Mesendoderm (in vitro differentiated cells): ENCODE data around the gene DAB2.

Source experiments
- DNase-seq: peaks from one replicate; pipeline ENCODE4 v3.0.0; 2013
- H2AK5ac ChIP-seq: 2 replicates; pipeline ENCODE4 v1.6.1; 2013; ENCODE audit warnings: low read length, inconsistent platforms
- H2BK120ac ChIP-seq: 2 replicates; pipeline ENCODE4 v1.6.1; 2013; ENCODE audit warnings: low read depth, mild to moderate bottlenecking, low read length, moderate library complexity, mixed read lengths
- H2BK15ac ChIP-seq: replicated peaks from 2 replicates; pipeline ENCODE4 v1.6.1; 2013; ENCODE audit warnings: low read depth, mild to moderate bottlenecking, moderate library complexity
- H2BK5ac ChIP-seq: 2 replicates; pipeline ENCODE4 v1.6.1; 2013; ENCODE audit warnings: low read length, inconsistent platforms
- H3K18ac ChIP-seq: 2 replicates; pipeline ENCODE4 v1.6.1; 2013; ENCODE audit warnings: mild to moderate bottlenecking, low read length, mixed read lengths
- H3K23ac ChIP-seq: one replicate; pipeline ENCODE4 v1.6.1; 2013; ENCODE audit warnings: low read length
- H3K27ac ChIP-seq: 2 replicates; pipeline ENCODE4 v1.5.1; 2013; ENCODE audit warnings: low read depth, mild to moderate bottlenecking, inconsistent platforms, low read length, moderate library complexity
- H3K27me3 ChIP-seq: 2 replicates; pipeline ENCODE4 v1.6.1; 2013; ENCODE audit warnings: low read length, control low read depth, mild to moderate bottlenecking, inconsistent platforms; ENCODE audit not compliant: insufficient read depth, poor library complexity
- H3K36me3 ChIP-seq: 2 replicates; pipeline ENCODE4 v1.6.1; 2013; ENCODE audit warnings: low read length, inconsistent platforms; ENCODE audit not compliant: control insufficient read depth, insufficient read depth
- H3K4ac ChIP-seq: one replicate; pipeline ENCODE4 v1.6.1; 2013; ENCODE audit warnings: low read depth, mild to moderate bottlenecking, low read length, moderate library complexity
- H3K4me1 ChIP-seq: 2 replicates; pipeline ENCODE4 v1.6.1; 2013; ENCODE audit warnings: low read depth, low read length, inconsistent platforms; ENCODE audit not compliant: control insufficient read depth
- H3K4me2 ChIP-seq: 2 replicates; pipeline ENCODE4 v1.6.1; 2013; ENCODE audit warnings: low read length
- H3K4me3 ChIP-seq: 2 replicates; pipeline ENCODE4 v1.5.1; 2013; ENCODE audit warnings: mild to moderate bottlenecking, low read length
- H3K56ac ChIP-seq: one replicate; pipeline ENCODE4 v1.6.1; 2013; ENCODE audit warnings: low read length
- H3K79me1 ChIP-seq: 2 replicates; pipeline ENCODE4 v1.6.1; 2013; ENCODE audit warnings: low read length, inconsistent platforms
- H3K79me2 ChIP-seq: 2 replicates; pipeline ENCODE4 v1.6.1; 2013; ENCODE audit warnings: mild to moderate bottlenecking, low read length; ENCODE audit not compliant: control insufficient read depth, insufficient read depth
- H3K9ac ChIP-seq: 2 replicates; pipeline ENCODE4 v1.6.1; 2013; ENCODE audit warnings: low read length, inconsistent platforms
- H4K5ac ChIP-seq: one replicate; pipeline ENCODE4 v1.6.1; 2013; ENCODE audit warnings: low read length
- H4K8ac ChIP-seq: one replicate; pipeline ENCODE4 v1.6.1; 2013; ENCODE audit warnings: low read depth, mild to moderate bottlenecking, control low read depth, low read length, moderate library complexity
- WGBS: extraction: QIAGEN DNeasy Blood & Tissue Kit; methylation state at CpG from one replicate; pipeline ENCODE4 v1.1.7; 2013; ENCODE audit warnings: low lambda C conversion rate, missing lambda C conversion rate; ENCODE audit not compliant: insufficient coverage; ENCODE audit errors: extremely low coverage; 5-methylcytosine and 5-hydroxymethylcytosine counted together

Gene DAB2

GRCh38 chr5:39360471-39361111 lies 64.2 kb downstream of the DAB2 start:
- H4K5ac ChIP-seq: no peak overlapping the region
- no peak overlapping the region for H3K27ac ChIP-seq

DNA sequence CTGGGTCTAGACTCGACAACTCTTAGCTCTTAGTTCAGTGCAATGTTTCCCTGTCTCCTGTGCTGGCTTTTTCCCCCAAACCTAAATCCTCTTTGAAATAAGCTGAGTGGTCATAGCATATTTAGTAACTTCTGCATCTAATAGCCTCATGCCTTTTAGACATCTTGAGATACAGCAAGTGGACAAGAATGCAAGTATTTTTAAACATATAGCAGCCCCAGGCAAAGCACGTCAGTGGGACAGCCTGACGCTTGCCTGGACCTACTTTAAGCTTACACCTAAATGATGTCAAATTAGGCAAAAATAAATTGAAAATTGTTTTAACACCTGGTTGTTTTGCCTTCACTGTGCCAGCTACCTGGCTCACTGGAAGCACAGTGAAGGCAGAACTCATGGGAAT lies 68.5 kb downstream of the DAB2 start:
- H3K79me2 ChIP-seq: no peaks in the 10 kb centered on the region
- H2BK5ac ChIP-seq: no peak overlapping the region
- H2BK120ac ChIP-seq: no peak overlapping the region
- no peaks in the 10 kb centered on the region for H3K4me1 ChIP-seq
- no peak overlapping the region for H4K5ac ChIP-seq
- no peaks in the 10 kb centered on the region for H3K79me1 ChIP-seq
- no peak overlapping the region for H3K9ac ChIP-seq
- no peak overlapping the region for H4K8ac ChIP-seq
- no peaks in the 10 kb centered on the region for H3K27me3 ChIP-seq
- H3K27ac ChIP-seq: no peak overlapping the region
- no peak overlapping the region for H2AK5ac ChIP-seq
- H3K4ac ChIP-seq: no peak overlapping the region
- H3K36me3 ChIP-seq: no peaks in the 10 kb centered on the region
- no peak overlapping the region for H3K18ac ChIP-seq
- WGBS: no CpG with 5 or more reads among the region's 3 CpGs
- no peak overlapping the region for H3K23ac ChIP-seq
- H2BK15ac ChIP-seq: no peak overlapping the region
- no peak overlapping the region for H3K56ac ChIP-seq
- DNase-seq: no peak
- no peak overlapping the region for H3K4me3 ChIP-seq
- H3K4me2 ChIP-seq: no peak overlapping the region

More at GRCh38 chr5:39360471-39361111, 64.2 kb downstream of the DAB2 start:
- H3K4me2 ChIP-seq: no peak overlapping the region
- H2BK15ac ChIP-seq: no peak overlapping the region
- no peaks in the 10 kb centered on the region for H3K79me1 ChIP-seq
- no peak overlapping the region for H2BK120ac ChIP-seq
- no CpG with 5 or more reads among the region's 5 CpGs for WGBS
- no peak overlapping the region for H2AK5ac ChIP-seq
- H4K8ac ChIP-seq: no peak overlapping the region
- no peak for DNase-seq
- H3K4ac ChIP-seq: no peak overlapping the region
- no peak overlapping the region for H2BK5ac ChIP-seq
- no peak overlapping the region for H3K23ac ChIP-seq
- no peaks in the 10 kb centered on the region for H3K36me3 ChIP-seq
- H3K56ac ChIP-seq: no peak overlapping the region
- H3K18ac ChIP-seq: no peak overlapping the region
- H3K9ac ChIP-seq: no peak overlapping the region
- H3K79me2 ChIP-seq: no peaks in the 10 kb centered on the region
- no peaks in the 10 kb centered on the region for H3K27me3 ChIP-seq
- no peak overlapping the region for H3K4me3 ChIP-seq
- H3K4me1 ChIP-seq: no peaks in the 10 kb centered on the region

DNA sequence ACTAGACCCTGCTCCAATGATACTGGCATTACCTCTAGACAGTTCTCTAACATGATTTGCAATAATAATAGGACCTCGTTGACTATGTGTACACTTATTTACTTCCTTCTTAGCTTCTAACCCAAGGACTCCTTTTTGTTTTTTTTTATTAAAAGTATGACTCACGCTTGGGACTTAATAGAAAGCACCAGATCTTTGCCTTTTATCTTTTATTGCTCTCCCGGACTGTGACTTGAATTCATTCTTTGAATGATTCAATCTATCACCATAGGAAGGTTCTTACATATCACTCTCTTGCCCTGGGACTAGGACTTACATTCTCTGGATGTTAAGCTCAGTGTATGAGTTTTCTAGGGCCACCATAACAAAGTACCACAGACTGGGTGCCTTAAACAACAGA lies 69.5 kb downstream of the DAB2 start:
- H3K9ac ChIP-seq: no peak overlapping the region
- H2BK5ac ChIP-seq: no peak overlapping the region
- no peaks in the 10 kb centered on the region for H3K27me3 ChIP-seq
- H3K23ac ChIP-seq: no peak overlapping the region
- H3K79me2 ChIP-seq: no peaks in the 10 kb centered on the region
- no peak overlapping the region for H3K4ac ChIP-seq
- no peak overlapping the region for H3K4me3 ChIP-seq
- H3K4me2 ChIP-seq: no peak overlapping the region
- no peak overlapping the region for H2BK120ac ChIP-seq
- H3K36me3 ChIP-seq: no peaks in the 10 kb centered on the region
- no peak overlapping the region for H4K8ac ChIP-seq
- no peak overlapping the region for H3K18ac ChIP-seq
- no peak for DNase-seq
- no peak overlapping the region for H2BK15ac ChIP-seq
- no peaks in the 10 kb centered on the region for H3K79me1 ChIP-seq
- no peak overlapping the region for H4K5ac ChIP-seq
- no peak overlapping the region for H2AK5ac ChIP-seq
- no peaks in the 10 kb centered on the region for H3K4me1 ChIP-seq
- H3K27ac ChIP-seq: no peak overlapping the region
- H3K56ac ChIP-seq: no peak overlapping the region
- no CpG with 5 or more reads among the region's 3 CpGs for WGBS

DNA sequence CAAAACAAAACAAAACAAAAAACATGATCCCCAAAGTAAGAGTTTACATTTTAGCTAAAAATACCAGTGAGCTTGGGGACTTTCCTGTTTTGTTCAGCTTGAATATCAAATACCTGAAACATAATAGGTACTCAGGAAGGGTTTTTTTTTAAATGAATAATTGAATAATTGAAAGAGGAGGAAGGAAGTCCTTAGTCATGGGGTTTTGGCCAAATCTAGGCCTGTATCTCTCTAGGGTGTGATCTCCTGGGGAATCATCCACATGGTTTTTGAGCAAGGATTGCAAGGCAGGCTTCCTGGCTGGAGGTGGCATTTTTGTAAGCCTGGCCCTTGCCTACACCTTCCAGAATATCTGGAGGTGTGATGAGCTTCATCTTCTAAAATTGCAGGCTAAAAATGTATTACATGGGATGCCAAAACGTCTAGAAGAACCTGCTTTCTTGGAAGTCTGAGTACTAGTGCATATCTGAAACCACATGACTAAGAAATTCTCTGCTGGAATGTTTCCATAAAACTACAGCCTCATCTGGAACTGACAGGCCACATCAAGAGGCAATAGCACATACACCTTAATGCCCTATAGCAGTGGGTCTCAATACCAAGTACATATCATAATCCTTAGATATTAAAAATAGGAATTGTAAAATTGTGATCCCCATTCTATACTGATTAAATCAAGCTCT lies 70.9 kb downstream of the DAB2 start:
- Histone ChIP-seq H3K27me3 (no peaks in the 10 kb centered on the region), H3K18ac (no peak overlapping the region), H3K56ac (no peak overlapping the region), H3K9ac (no peak overlapping the region), H2BK120ac (no peak overlapping the region), H2BK5ac (no peak overlapping the region), H3K4me2 (no peak overlapping the region), H3K4me1 (no peaks in the 10 kb centered on the region), H3K36me3 (no peaks in the 10 kb centered on the region), H4K8ac (no peak overlapping the region), H3K79me2 (no peaks in the 10 kb centered on the region), H3K4ac (no peak overlapping the region), H2AK5ac (no peak overlapping the region), H3K79me1 (no peaks in the 10 kb centered on the region), H3K23ac (no peak overlapping the region), H2BK15ac (no peak overlapping the region), H3K4me3 (no peak overlapping the region), H4K5ac (no peak overlapping the region), H3K27ac (no peak overlapping the region)
- WGBS: no CpG with 5 or more reads among the region's 1 CpG
- no peak for DNase-seq

- Histone ChIP-seq H2BK120ac (no peak overlapping the region), H3K4ac (no peak overlapping the region), H3K27ac (no peak overlapping the region), H4K5ac (no peak overlapping the region), H3K79me2 (no peaks in the 10 kb centered on the region), H3K27me3 (no peaks in the 10 kb centered on the region), H3K23ac (no peak overlapping the region), H3K9ac (no peak overlapping the region), H3K4me1 (no peaks in the 10 kb centered on the region), H3K4me2 (no peak overlapping the region), H4K8ac (no peak overlapping the region), H2BK15ac (no peak overlapping the region), H3K56ac (no peak overlapping the region), H2BK5ac (no peak overlapping the region), H2AK5ac (no peak overlapping the region), H3K18ac (no peak overlapping the region), H3K36me3 (no peaks in the 10 kb centered on the region), H3K4me3 (no peak overlapping the region), H3K79me1 (no peaks in the 10 kb centered on the region)
- WGBS: no CpG with 5 or more reads among the region's 1 CpG
- no peak for DNase-seq
These were observed 71.8 kb downstream of the DAB2 start for GRCh38 chr5:39352951-39353350.

GRCh38 chr5:39352170-39352569 lies 72.6 kb downstream of the DAB2 start:
- Histone ChIP-seq H3K4me3 (no peak overlapping the region), H3K27ac (no peak overlapping the region), H3K79me1 (no peaks in the 10 kb centered on the region), H3K18ac (no peak overlapping the region), H3K4me1 (no peaks in the 10 kb centered on the region), H4K8ac (no peak overlapping the region), H3K27me3 (no peaks in the 10 kb centered on the region), H3K9ac (no peak overlapping the region), H3K4me2 (no peak overlapping the region), H2BK5ac (no peak overlapping the region), H3K4ac (no peak overlapping the region), H3K23ac (no peak overlapping the region), H4K5ac (no peak overlapping the region), H3K79me2 (no peaks in the 10 kb centered on the region), H2BK15ac (no peak overlapping the region), H3K56ac (no peak overlapping the region), H3K36me3 (no peaks in the 10 kb centered on the region), H2AK5ac (no peak overlapping the region), H2BK120ac (no peak overlapping the region)
- DNase-seq: no peak
- WGBS: no CpG with 5 or more reads among the region's 2 CpGs
